GM10847 (cell line): ENCODE results near the gene SMG6.

ENCODE experiments used
- POLR2A ChIP-seq: IDR thresholded peaks from 2 replicates; pipeline ENCODE4 v1.6.1; 2011; ENCODE audit not compliant: insufficient read length; ENCODE audit errors: extremely low read depth

Gene SMG6

GRCh38 chr17:2050300-2051060 is 253.1 kb downstream of the SMG6 start:
- no peak for TF ChIP-seq POLR2A

- TF ChIP-seq POLR2A, result no peak
Measured at GRCh38 chr17:2049333-2050299, 254.0 kb downstream of the SMG6 start.

- no peak for TF ChIP-seq POLR2A
Measured at GRCh38 chr17:2048805-2049204, 254.8 kb downstream of the SMG6 start.

GRCh38 chr17:2047590-2047989 is 256.0 kb downstream of the SMG6 start:
- TF ChIP-seq POLR2A, result no peak

- no peak for TF ChIP-seq POLR2A
Measured at GRCh38 chr17:2044263-2044894, 259.2 kb downstream of the SMG6 start.

- no peak for TF ChIP-seq POLR2A
Measured at GRCh38 chr17:2043785-2044184, 259.8 kb downstream of the SMG6 start.

- TF ChIP-seq POLR2A, result no peak
Measured at GRCh38 chr17:2042933-2043332, 260.7 kb downstream of the SMG6 start.

- TF ChIP-seq POLR2A, result no peak
Measured at GRCh38 chr17:2042390-2042847, 261.2 kb downstream of the SMG6 start.

- TF ChIP-seq POLR2A, result peak; percentile 79
Measured at GRCh38 chr17:2041561-2042389, 261.8 kb downstream of the SMG6 start, which contains the start of gene OVCA2. Gene OVCA2, plus strand, starts transcription at chr17:2042022. Its CDS starts 26 bp downstream, at chr17:2042048.

GRCh38 chr17:2040942-2041560 is 262.5 kb downstream of the SMG6 start:
- no peak for TF ChIP-seq POLR2A

GRCh38 chr17:2040219-2040827 is 263.3 kb downstream of the SMG6 start:
- TF ChIP-seq POLR2A, result no peak

- no peak for TF ChIP-seq POLR2A
Measured at GRCh38 chr17:2037155-2037554, 266.4 kb downstream of the SMG6 start.

GRCh38 chr17:2035541-2036488 is 267.8 kb downstream of the SMG6 start:
- no peak for TF ChIP-seq POLR2A
